Hepatocyte (in vitro differentiated cells): ENCODE measurements around the gene RBP7.

Experiments used
- EZH2 ChIP-seq: fragments of 200-600 bp; sonication (generic); IDR thresholded peaks from 2 replicates; pipeline ENCODE4 v1.6.1; 2016; ENCODE audit warnings: antibody characterized with exemption, mild to moderate bottlenecking, borderline replicate concordance
- EZH2phosphoT487 ChIP-seq: fragments of 200-600 bp; sonication (generic); IDR thresholded peaks from one replicate; pipeline ENCODE4 v1.6.1; 2018; ENCODE audit warnings: antibody characterized with exemption, mild to moderate bottlenecking, low read depth, moderate library complexity; ENCODE audit not compliant: unreplicated experiment, severe bottlenecking
- TF ChIP-seq, protein P1 (sequence below): fragments of 200-600 bp; sonication (generic); IDR thresholded peaks from 2 replicates; pipeline ENCODE4 v1.5.1; 2016; ENCODE audit warnings: antibody characterized with exemption, mild to moderate bottlenecking; ENCODE audit not compliant: poor library complexity

DNA sequence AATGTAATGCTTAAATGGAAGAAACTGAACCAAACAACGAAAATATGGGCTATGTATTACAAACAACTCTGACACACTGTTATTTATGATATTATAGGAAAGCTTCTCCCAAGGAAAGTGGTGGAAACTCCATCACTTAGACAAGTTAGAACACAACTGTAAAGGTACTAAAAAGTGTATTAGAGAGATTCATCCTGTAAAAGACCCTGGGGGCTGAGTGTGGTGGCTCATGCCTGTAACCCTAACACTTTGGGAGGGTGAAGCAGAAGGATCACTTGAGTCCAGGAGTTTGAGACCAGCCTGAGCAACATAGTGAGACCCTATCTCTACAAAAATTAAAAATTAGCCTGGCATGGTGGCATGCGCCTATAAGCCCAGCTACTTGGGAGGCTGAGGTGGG lies 28.3 kb downstream of the RBP7 start:
- TF ChIP-seq, protein P1, sequence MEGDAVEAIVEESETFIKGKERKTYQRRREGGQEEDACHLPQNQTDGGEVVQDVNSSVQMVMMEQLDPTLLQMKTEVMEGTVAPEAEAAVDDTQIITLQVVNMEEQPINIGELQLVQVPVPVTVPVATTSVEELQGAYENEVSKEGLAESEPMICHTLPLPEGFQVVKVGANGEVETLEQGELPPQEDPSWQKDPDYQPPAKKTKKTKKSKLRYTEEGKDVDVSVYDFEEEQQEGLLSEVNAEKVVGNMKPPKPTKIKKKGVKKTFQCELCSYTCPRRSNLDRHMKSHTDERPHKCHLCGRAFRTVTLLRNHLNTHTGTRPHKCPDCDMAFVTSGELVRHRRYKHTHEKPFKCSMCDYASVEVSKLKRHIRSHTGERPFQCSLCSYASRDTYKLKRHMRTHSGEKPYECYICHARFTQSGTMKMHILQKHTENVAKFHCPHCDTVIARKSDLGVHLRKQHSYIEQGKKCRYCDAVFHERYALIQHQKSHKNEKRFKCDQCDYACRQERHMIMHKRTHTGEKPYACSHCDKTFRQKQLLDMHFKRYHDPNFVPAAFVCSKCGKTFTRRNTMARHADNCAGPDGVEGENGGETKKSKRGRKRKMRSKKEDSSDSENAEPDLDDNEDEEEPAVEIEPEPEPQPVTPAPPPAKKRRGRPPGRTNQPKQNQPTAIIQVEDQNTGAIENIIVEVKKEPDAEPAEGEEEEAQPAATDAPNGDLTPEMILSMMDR = no peak
- no peak for TF ChIP-seq EZH2
- TF ChIP-seq EZH2phosphoT487 = no peak
